K562 (cell line): Measurements from ENCODE around the gene MKNK2. TPM values are rescaled to one million over a fixed set of nuclear protein-coding genes. Genes with fewer than 3 reads are reported as not detected.

ENCODE experiments used
- DMBX1 ChIP-seq: fragments of 250-450 bp; sonication (Bioruptor Pico); IDR thresholded peaks from 2 replicates; pipeline ENCODE4 v1.8.0; 2022; ENCODE audit warnings: inconsistent platforms, mild to moderate bottlenecking, moderate library complexity, borderline replicate concordance
- E2F3 ChIP-seq: fragments of 250-450 bp; sonication (Bioruptor Pico); IDR thresholded peaks from 2 replicates; pipeline ENCODE4 v1.4.0; 2020; ENCODE audit warnings: mild to moderate bottlenecking
- E4F1 ChIP-seq: fragments of 250-450 bp; sonication (Bioruptor Pico); IDR thresholded peaks from 2 replicates; pipeline ENCODE4 v1.5.0; 2021; ENCODE audit warnings: mild to moderate bottlenecking, borderline replicate concordance
- ERF ChIP-seq: fragments of 450-650 bp; formaldehyde crosslinking; IDR thresholded peaks from 2 replicates; pipeline ENCODE4 v1.4.0; 2020; ENCODE audit warnings: mild to moderate bottlenecking, mixed read lengths
- GTF2F1 ChIP-seq: IDR thresholded peaks from 2 replicates; pipeline ENCODE4 v1.6.1; 2011; ENCODE audit warnings: low read depth, low read length, improper control_type of control experiment
- HDGF ChIP-seq: fragments of 450-650 bp; IDR thresholded peaks from 2 replicates; pipeline ENCODE4 v1.6.1; 2016
- HNRNPLL ChIP-seq: fragments of 200-400 bp; formaldehyde crosslinking; IDR thresholded peaks from 2 replicates; pipeline ENCODE4 v1.6.1; 2017; ENCODE audit warnings: low read length, low read depth, mild to moderate bottlenecking; ENCODE audit not compliant: poor library complexity, severe bottlenecking
- ILK ChIP-seq: fragments of 450-650 bp; IDR thresholded peaks from 2 replicates; pipeline ENCODE4 v1.6.1; 2016; ENCODE audit warnings: missing genetic modification characterization, low read depth, mild to moderate bottlenecking, missing compliant biosample characterization, moderate library complexity, borderline replicate concordance
- MCM5 ChIP-seq: fragments of 450-650 bp; IDR thresholded peaks from 2 replicates; pipeline ENCODE4 v1.6.1; 2016; ENCODE audit warnings: low read depth
- MEIS2 ChIP-seq: fragments of 450-650 bp; IDR thresholded peaks from 2 replicates; pipeline ENCODE4 v1.6.1; 2014; ENCODE audit warnings: mild to moderate bottlenecking; ENCODE audit not compliant: partially characterized antibody
- NFE2 ChIP-seq: IDR thresholded peaks from 2 replicates; pipeline ENCODE4 v1.6.1; 2014; ENCODE audit warnings: antibody characterized with exemption, low read depth
- NR4A1 ChIP-seq, 2 experiments: fragments of 250-450 bp in 1 of 2; fragments of 450-650 bp in 1 of 2; sonication (Bioruptor Pico) in 1 of 2; IDR thresholded peaks; 2 replicates each; pipeline versions ENCODE4 v1.4.0 to v1.6.1; 2016 to 2020; ENCODE audit warnings: mild to moderate bottlenecking in 2 of 2, missing compliant biosample characterization in 1 of 2, missing genetic modification characterization in 1 of 2, moderate library complexity in 1 of 2
- RAD21 ChIP-seq, 2 experiments: fragments of 250-450 bp in 1 of 2; fragments of 450-650 bp in 1 of 2; sonication (Bioruptor Pico) in 1 of 2; formaldehyde crosslinking in 1 of 2; IDR thresholded peaks in 1 of 2; conservative IDR thresholded peaks in 1 of 2; 2 replicates each; pipeline versions ENCODE4 v1.4.0 to v1.8.0; 2020 to 2022; ENCODE audit warnings: mild to moderate bottlenecking in 2 of 2, moderate library complexity in 1 of 2
- RBM17 ChIP-seq: fragments of 200-400 bp; formaldehyde crosslinking; IDR thresholded peaks from 2 replicates; pipeline ENCODE4 v1.6.1; 2017; ENCODE audit warnings: low read depth, mild to moderate bottlenecking, low read length, borderline replicate concordance
- RUNX1 ChIP-seq: sonication (generic); IDR thresholded peaks from 2 replicates; pipeline ENCODE4 v1.6.1; 2016; ENCODE audit warnings: antibody characterized with exemption, low read depth
- SAFB ChIP-seq: fragments of 200-400 bp; formaldehyde crosslinking; IDR thresholded peaks from 2 replicates; pipeline ENCODE4 v1.6.1; 2017; ENCODE audit warnings: low read depth, low read length, borderline replicate concordance
- SNIP1 ChIP-seq: fragments of 450-650 bp; IDR thresholded peaks from 2 replicates; pipeline ENCODE4 v1.7.1; 2017; ENCODE audit warnings: low read depth, mild to moderate bottlenecking
- SREBF1 ChIP-seq: fragments of 150-350 bp; IDR thresholded peaks from 2 replicates; pipeline ENCODE4 v1.6.1; 2014; ENCODE audit warnings: antibody characterized with exemption, low read depth, low read length, borderline replicate concordance
- STAG1 ChIP-seq: sonication (generic); formaldehyde crosslinking; IDR thresholded peaks from 2 replicates; pipeline ENCODE4 v1.5.0; 2020; ENCODE audit warnings: missing genetic modification reagents, borderline replicate concordance
- TCF7L2 ChIP-seq: fragments of 150-350 bp; IDR thresholded peaks from 2 replicates; pipeline ENCODE4 v1.6.1; 2016; ENCODE audit warnings: low read depth, mild to moderate bottlenecking, low read length, moderate library complexity
- ZC3H4 ChIP-seq: sonication (generic); formaldehyde crosslinking; IDR thresholded peaks from 2 replicates; pipeline ENCODE4 v1.9.0; 2021; ENCODE audit warnings: missing genetic modification reagents, borderline replicate concordance
- ZNF311 ChIP-seq: fragments of 250-450 bp; sonication (Bioruptor Pico); IDR thresholded peaks from 2 replicates; pipeline ENCODE4 v1.4.0; 2020; ENCODE audit warnings: mild to moderate bottlenecking, moderate library complexity
- ZNF445 ChIP-seq: fragments of 250-450 bp; sonication (Bioruptor Pico); IDR thresholded peaks from 2 replicates; pipeline ENCODE4 v1.4.0; 2020; ENCODE audit warnings: low read depth, mild to moderate bottlenecking, moderate library complexity
- ZNF512 ChIP-seq: IDR thresholded peaks from 2 replicates; pipeline ENCODE4 v1.6.1; 2016; ENCODE audit warnings: missing genetic modification characterization, missing compliant biosample characterization
- ZNF79 ChIP-seq: fragments of 250-450 bp; sonication (Bioruptor Pico); IDR thresholded peaks from 2 replicates; pipeline ENCODE4 v1.4.0; 2020; ENCODE audit warnings: low read depth, mild to moderate bottlenecking, moderate library complexity
- polyA plus RNA-seq, 8 experiments: library from polyadenylated mRNA; depleted of rRNA in 4 of 8; stranded (reverse) in 5 of 8; unstranded in 3 of 8; fragments of >200 nt; fragmentation: Nextera tagmentation in 2 of 8; fragmentation: Illumina TruSeq in 1 of 8; extraction: Ambion mirVana in 2 of 8; extraction: Trizol in 1 of 8; gene quantifications; 2 replicates each; pipeline versions ENCODE4 v1.2.1 to v1.2.3, GENCODE V29; 2011 to 2014; ENCODE audit warnings: inconsistent platforms in 1 of 8, missing spikeins in 1 of 8
- total RNA-seq, 7 experiments: library from RNA; depleted of rRNA in 6 of 7; stranded (reverse); fragments of >200 nt in 6 of 7; fragmentation: Illumina TruSeq in 2 of 7; extraction: Trizol in 2 of 7; gene quantifications; 2 replicates each; pipeline versions ENCODE4 v1.2.1 to v1.2.3, GENCODE V29; 2011 to 2021; ENCODE audit warnings: low replicate concordance in 1 of 7

MKNK2 gene
- total and polyA plus RNA-seq, 9 of the 15 experiments (the other 6 are each of a cell fraction or from before 2014, with no cell fraction given), result 5.1 to 191 (median 51.9) TPM

GRCh38 chr19:2060884-2061494 lies 9.9 kb upstream of the MKNK2 start (continued):
- TF ChIP-seq ZNF512 (tag) (no peak), ZNF445 (CRISPR knock-in tag) (no peak), ILK (tag) (no peak), NR4A1 (CRISPR knock-in tag; IDR thresholded peaks at IDR 0.05) (no peak), NR4A1 (tag; IDR thresholded peaks at IDR 0.05) (no peak), DMBX1 (CRISPR knock-in tag) (peak; percentile 78), ZNF79 (CRISPR knock-in tag) (no peak), RUNX1 (no peak), MEIS2 (peak; percentile 86), SAFB (no peak), MCM5 (no peak), GTF2F1 (no peak), E2F3 (CRISPR knock-in tag) (peak; percentile 63; the same call in 1 of the 2 replicates), ZC3H4 (CRISPR knock-in tag) (no peak), SREBF1 (no peak), E4F1 (no peak), NFE2 (0 out of 2 replicates have a peak, but pooled peaks have one; percentile 15), ERF (CRISPR knock-in tag) (peak; percentile 86; the same call in 1 of the 2 replicates), HDGF (no peak), SNIP1 (no peak), RBM17 (no peak), ZNF311 (CRISPR knock-in tag) (0 out of 2 replicates have a peak, but pooled peaks have one; percentile 34), TCF7L2 (no peak), HNRNPLL (no peak), STAG1 (CRISPR knock-in tag) (no peak; the same call in 1 of the 2 replicates), RAD21 (CRISPR knock-in tag; conservative IDR thresholded peaks at IDR 0.05 in 1 of 2, IDR thresholded peaks at IDR 0.05 in 1 of 2) (no peak)
